Measurements from ENCODE around the gene CYTL1.

GRCh38 chr4:5012958-5013357 lies 6.3 kb downstream of the CYTL1 start:
- no peak for TF ChIP-seq TP53 (CRISPR knock-in tag; IDR thresholded peaks at IDR 0.05)
- no peak for TF ChIP-seq E2F4 (CRISPR knock-in tag; IDR thresholded peaks at IDR 0.05; ENCODE audit: borderline replicate concordance, low read depth)
- no peak for TF ChIP-seq NR2C2 (CRISPR knock-in tag; IDR thresholded peaks at IDR 0.05)
- TF ChIP-seq CTCF (IDR thresholded peaks at IDR 0.05) = no peak

Measured in WTC11 (cell line).